ENCODE results near the gene RFX4. TPM values are rescaled to one million over a fixed set of nuclear protein-coding genes. Genes with fewer than 3 reads are reported as not detected.

Gene RFX4
- total RNA-seq, 1 donor: not detected

DNA sequence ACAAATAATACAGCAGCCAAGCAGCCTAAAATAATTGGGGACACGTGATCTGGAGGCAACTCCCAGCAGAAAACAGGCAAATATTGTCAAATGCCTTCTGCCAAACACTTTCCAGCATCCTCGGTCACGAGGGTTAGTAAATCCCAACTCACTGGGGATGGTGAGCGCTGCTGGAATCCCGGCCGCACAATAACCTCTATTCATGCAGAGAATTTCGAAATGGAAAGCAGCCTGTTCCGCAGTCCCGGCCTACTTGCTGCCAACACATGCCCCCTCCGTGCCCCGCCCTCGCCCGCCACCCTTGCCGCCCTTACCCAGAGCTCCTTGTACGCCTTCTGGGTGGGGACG, 62.2 kb downstream of the RFX4 start:
- TF ChIP-seq, protein P1, sequence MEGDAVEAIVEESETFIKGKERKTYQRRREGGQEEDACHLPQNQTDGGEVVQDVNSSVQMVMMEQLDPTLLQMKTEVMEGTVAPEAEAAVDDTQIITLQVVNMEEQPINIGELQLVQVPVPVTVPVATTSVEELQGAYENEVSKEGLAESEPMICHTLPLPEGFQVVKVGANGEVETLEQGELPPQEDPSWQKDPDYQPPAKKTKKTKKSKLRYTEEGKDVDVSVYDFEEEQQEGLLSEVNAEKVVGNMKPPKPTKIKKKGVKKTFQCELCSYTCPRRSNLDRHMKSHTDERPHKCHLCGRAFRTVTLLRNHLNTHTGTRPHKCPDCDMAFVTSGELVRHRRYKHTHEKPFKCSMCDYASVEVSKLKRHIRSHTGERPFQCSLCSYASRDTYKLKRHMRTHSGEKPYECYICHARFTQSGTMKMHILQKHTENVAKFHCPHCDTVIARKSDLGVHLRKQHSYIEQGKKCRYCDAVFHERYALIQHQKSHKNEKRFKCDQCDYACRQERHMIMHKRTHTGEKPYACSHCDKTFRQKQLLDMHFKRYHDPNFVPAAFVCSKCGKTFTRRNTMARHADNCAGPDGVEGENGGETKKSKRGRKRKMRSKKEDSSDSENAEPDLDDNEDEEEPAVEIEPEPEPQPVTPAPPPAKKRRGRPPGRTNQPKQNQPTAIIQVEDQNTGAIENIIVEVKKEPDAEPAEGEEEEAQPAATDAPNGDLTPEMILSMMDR (IDR thresholded peaks at IDR 0.05; ENCODE audit: insufficient read depth, low read length): no peak
- DNase-seq (ENCODE audit: low read depth): no peak
- H3K4me3 ChIP-seq (ENCODE audit: low read depth, low read length): no peak overlapping the region

DNA sequence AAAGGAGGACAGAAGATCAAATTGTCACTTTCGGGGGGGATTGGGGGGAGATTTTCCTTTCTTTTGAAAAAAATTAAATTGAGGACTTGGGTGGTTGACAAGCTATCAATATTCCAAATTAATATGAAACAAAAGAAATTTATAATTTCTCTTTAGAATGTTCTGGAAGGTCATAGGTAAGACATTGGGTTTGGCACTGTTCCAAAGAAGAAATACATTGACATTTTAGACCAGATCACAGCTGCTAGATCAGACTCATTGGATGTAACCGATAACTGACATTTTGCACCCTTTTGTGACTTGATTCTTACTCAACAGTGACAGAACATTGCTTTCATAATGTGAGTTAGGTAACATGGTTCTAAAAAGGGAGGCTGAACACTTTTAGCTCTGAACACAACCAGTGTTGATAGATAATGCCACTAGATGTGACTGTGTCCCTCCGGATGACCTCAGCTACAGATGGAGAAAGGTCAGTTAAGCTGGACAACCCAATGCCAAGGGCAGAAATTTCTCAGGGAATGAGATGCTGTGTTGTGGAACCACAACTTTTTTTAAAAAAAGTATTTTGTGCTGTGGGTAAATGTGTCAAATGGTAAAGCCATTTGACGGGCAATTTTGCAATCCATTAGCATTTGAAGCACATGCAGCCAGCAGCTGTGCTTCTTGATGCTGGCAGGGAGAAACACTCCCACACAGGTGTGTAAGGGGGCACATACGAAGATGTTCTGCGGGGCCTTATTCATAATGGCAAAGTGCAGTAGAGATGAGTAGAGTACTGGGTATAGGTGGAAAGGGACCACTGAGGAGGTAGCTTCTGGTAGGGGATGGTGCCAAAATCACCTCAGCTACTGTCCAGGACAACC, 62.9 kb downstream of the RFX4 start:
- DNase-seq (ENCODE audit: low read depth): no peak
- H3K4me3 ChIP-seq (ENCODE audit: low read depth, low read length): no peak overlapping the region
- TF ChIP-seq, protein P1 (IDR thresholded peaks at IDR 0.05; ENCODE audit: insufficient read depth, low read length): no peak

DNA sequence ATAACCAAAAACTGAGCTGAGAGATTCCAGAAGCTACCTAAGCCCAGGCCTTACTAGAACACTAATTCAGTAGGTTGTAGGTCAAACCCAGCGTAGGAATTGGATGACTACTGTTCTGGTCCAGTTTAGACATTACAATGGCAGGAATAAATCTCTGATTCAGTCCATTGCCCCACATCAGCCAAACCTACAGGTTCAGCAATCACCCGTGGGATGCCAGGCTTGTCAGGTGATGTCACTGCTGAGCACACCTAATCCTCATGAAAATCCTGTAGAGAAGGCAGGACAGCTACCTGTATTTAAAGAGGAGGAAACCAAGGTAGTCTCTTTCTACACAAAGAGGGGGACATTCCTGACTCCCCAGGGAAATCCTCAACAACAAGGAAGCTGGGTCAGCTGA, 63.7 kb downstream of the RFX4 start:
- no peak overlapping the region for H3K4me3 ChIP-seq (ENCODE audit: low read depth, low read length)
- DNase-seq (ENCODE audit: low read depth): no peak
- TF ChIP-seq, protein P1 (IDR thresholded peaks at IDR 0.05; ENCODE audit: insufficient read depth, low read length): no peak

DNA sequence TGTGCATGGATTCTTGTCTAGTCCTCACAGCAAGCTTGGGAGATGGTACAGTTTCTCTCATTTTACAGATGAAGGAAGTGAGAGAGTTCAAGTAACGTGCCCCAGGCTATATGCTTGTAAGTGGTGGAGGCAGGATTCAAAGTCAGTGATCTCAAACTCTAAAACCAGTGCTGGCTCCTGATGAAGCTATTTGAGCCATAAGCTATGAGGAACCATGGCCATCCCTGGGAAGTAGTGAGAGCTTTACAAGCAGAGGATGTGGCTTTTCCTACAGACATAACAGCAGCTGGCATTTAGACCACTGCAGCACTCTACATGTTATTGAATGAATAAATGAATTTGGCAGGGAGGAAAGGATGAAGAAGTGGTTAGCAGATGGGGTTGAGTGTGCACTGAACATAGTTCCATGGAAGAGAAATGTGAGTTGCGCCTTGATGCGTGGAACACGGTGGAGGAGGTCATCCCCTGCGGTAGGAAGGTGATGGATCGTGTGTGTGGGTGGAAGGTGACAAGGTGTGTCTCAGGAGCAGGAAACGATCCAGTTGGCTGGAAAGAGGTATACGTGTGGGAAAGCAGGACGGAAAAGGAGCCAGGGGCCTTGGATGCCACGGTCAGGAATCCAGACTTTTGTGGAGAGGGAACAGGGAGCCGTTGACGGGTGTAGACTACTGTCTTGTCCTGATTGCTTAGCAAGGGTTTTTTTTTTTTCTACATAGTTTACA, 65.2 kb downstream of the RFX4 start:
- DNase-seq (ENCODE audit: low read depth): no peak
- TF ChIP-seq, protein P1 (IDR thresholded peaks at IDR 0.05; ENCODE audit: insufficient read depth, low read length): no peak

DNA sequence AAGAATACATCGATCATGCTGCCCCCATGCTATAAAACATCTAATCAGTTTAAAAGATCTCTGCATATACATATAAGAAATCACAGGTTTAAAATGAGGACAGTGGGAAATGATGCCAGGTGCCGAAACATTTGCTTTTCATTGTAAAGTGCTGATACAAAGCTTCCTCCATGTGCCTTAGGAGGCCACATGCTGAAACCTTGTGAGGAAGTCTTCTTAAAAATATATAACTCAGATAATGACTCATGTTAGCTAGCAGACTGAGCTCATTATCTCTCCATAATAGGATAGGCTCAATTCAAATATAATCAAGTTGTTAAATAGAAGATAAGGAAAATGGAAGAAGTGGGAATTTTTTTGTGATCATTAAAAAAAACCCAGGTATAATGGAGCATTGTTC, 65.9 kb downstream of the RFX4 start:
- no peak for DNase-seq (ENCODE audit: low read depth)
- TF ChIP-seq, protein P1 (IDR thresholded peaks at IDR 0.05; ENCODE audit: insufficient read depth, low read length): no peak
- H3K4me3 ChIP-seq (ENCODE audit: low read depth, low read length): no peak overlapping the region

More for the DNA sequence above, 65.2 kb downstream of the RFX4 start:
- no peak overlapping the region for H3K4me3 ChIP-seq (ENCODE audit: low read depth, low read length)

DNA sequence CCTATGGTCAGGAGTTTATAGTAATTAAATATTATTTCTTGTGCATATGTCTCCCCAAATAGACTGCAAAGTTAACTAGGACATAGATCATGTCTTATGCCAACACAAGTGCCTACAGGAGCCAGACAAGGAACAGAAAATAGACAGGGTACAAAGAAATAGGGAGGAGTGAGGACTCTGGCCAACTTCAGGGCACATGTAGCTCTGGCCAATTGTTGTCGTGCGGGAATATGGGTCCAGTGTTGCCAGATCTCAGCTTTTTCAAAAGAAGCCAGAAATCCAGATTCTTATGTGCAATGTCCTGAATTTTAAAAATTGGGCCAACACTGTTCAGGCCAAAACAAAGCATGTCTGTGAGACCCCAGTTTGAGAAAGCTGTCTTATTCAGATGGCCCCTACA, 68.7 kb downstream of the RFX4 start:
- H3K4me3 ChIP-seq (ENCODE audit: low read depth, low read length): no peak overlapping the region
- TF ChIP-seq, protein P1 (IDR thresholded peaks at IDR 0.05; ENCODE audit: insufficient read depth, low read length): no peak
- DNase-seq (ENCODE audit: low read depth): no peak

Measured in fibroblast of the aortic adventitia (primary cell).